WTC11 (cell line): ENCODE results near the gene SLC35E3. TPM values are rescaled to one million over a fixed set of nuclear protein-coding genes. Genes with fewer than 3 reads are reported as not detected.

ENCODE experiments used
- ATAC-seq: fragments of 200-7000 bp; cut with Tn5 transposase; 2 replicates; pipeline ENCODE4 v1.10.0; 2021; ENCODE audit warnings: mild to moderate bottlenecking, moderate library complexity
- CTCF ChIA-PET: fragments of 300-600 bp; sonication (Branson Sonifier 250); formaldehyde crosslinking; loops from one replicate; lab custom pipeline; 2021; ENCODE audit warnings: antibody characterized with exemption; lab: Charles Lee
- POLR2A ChIA-PET: fragments of 350-600 bp; sonication (Branson Sonifier 250); formaldehyde crosslinking; loops from one replicate; lab custom pipeline; 2021; ENCODE audit warnings: antibody characterized with exemption; lab: Charles Lee
- DNase-seq: peaks from one replicate; pipeline ENCODE4 v3.0.0; 2021; ENCODE audit warnings: low spot score
- H3K27ac Mint-ChIP-seq: 2 replicates; pipeline ENCODE4 v1.8.0; 2021; ENCODE audit warnings: mixed read lengths
- H3K27me3 Mint-ChIP-seq: 2 replicates; pipeline ENCODE4 v1.8.0; 2021; ENCODE audit warnings: low read depth, mild to moderate bottlenecking, moderate library complexity, mixed read lengths
- H3K36me3 Mint-ChIP-seq: 2 replicates; pipeline ENCODE4 v1.8.0; 2021; ENCODE audit warnings: mixed read lengths
- H3K4me1 Mint-ChIP-seq: 2 replicates; pipeline ENCODE4 v1.8.0; 2022; ENCODE audit warnings: mixed read lengths
- H3K4me3 Mint-ChIP-seq: 2 replicates; pipeline ENCODE4 v1.8.0; 2021; ENCODE audit warnings: mild to moderate bottlenecking, moderate library complexity, mixed read lengths
- H3K9me3 Mint-ChIP-seq: 2 replicates; pipeline ENCODE4 v1.8.0; 2021; ENCODE audit warnings: mixed read lengths
- ERG ChIP-seq: fragments of 250-450 bp; sonication (Bioruptor Pico); IDR thresholded peaks from 2 replicates; pipeline ENCODE4 v1.8.0; 2021; ENCODE audit warnings: mild to moderate bottlenecking
- ESRRA ChIP-seq: sonication (generic); formaldehyde crosslinking; IDR thresholded peaks from 2 replicates; pipeline ENCODE4 v1.8.1; 2022; ENCODE audit warnings: mild to moderate bottlenecking, missing genetic modification reagents, borderline replicate concordance
- FOXP1 ChIP-seq: sonication (generic); formaldehyde crosslinking; IDR thresholded peaks from 2 replicates; pipeline ENCODE4 v1.8.0; 2022; ENCODE audit warnings: missing genetic modification reagents, mild to moderate bottlenecking, moderate library complexity, borderline replicate concordance
- GABPB1 ChIP-seq: sonication (generic); formaldehyde crosslinking; IDR thresholded peaks from 2 replicates; pipeline ENCODE4 v1.8.1; 2023; ENCODE audit warnings: mild to moderate bottlenecking, missing genetic modification reagents
- STAT6 ChIP-seq: sonication (generic); formaldehyde crosslinking; conservative IDR thresholded peaks from 2 replicates; pipeline ENCODE4 v1.8.1; 2023; ENCODE audit warnings: mild to moderate bottlenecking, low read depth, missing genetic modification reagents, moderate library complexity
- TEAD1 ChIP-seq: sonication (generic); formaldehyde crosslinking; IDR thresholded peaks from 2 replicates; pipeline ENCODE4 v1.8.0; 2022; ENCODE audit warnings: mild to moderate bottlenecking, missing genetic modification reagents
- TEAD4 ChIP-seq: sonication (generic); formaldehyde crosslinking; IDR thresholded peaks from 2 replicates; pipeline ENCODE4 v1.8.0; 2022; ENCODE audit warnings: mild to moderate bottlenecking, missing genetic modification reagents
- USF2 ChIP-seq: sonication (generic); formaldehyde crosslinking; IDR thresholded peaks from 2 replicates; pipeline ENCODE4 v1.8.1; 2023; ENCODE audit warnings: mild to moderate bottlenecking, missing genetic modification reagents, moderate library complexity
- ZNF512 ChIP-seq: sonication (generic); formaldehyde crosslinking; IDR thresholded peaks from 2 replicates; pipeline ENCODE4 v1.8.1; 2022; ENCODE audit warnings: missing genetic modification reagents, borderline replicate concordance
- ZSCAN18 ChIP-seq: fragments of 250-450 bp; sonication (Bioruptor Pico); IDR thresholded peaks from 2 replicates; pipeline ENCODE4 v2.1.2; 2022; ENCODE audit warnings: mild to moderate bottlenecking, moderate library complexity
- total RNA-seq: library from RNA; stranded (reverse); gene quantifications from 3 replicates; pipeline ENCODE4 v1.2.3, GENCODE V29; 2021
- TF ChIP-seq, protein P1 (sequence below): sonication (generic); formaldehyde crosslinking; IDR thresholded peaks from 2 replicates; pipeline ENCODE4 v1.8.1; 2023; ENCODE audit warnings: mild to moderate bottlenecking, missing genetic modification reagents, borderline replicate concordance
- TF ChIP-seq, protein P2 (sequence below): sonication (generic); formaldehyde crosslinking; IDR thresholded peaks from 2 replicates; pipeline ENCODE4 v1.8.0; 2022; ENCODE audit warnings: mild to moderate bottlenecking, missing genetic modification reagents
- TF ChIP-seq, protein P3 (sequence below): sonication (generic); formaldehyde crosslinking; IDR thresholded peaks from 2 replicates; pipeline ENCODE4 v1.8.1; 2022; ENCODE audit warnings: low read depth, mild to moderate bottlenecking, moderate library complexity, missing genetic modification reagents, borderline replicate concordance
- TF ChIP-seq, protein P4 (sequence below): fragments of 250-450 bp; sonication (Bioruptor Pico); conservative IDR thresholded peaks from 2 replicates; pipeline ENCODE4 v1.9.0; 2021; ENCODE audit warnings: mild to moderate bottlenecking

The SLC35E3 gene
- total RNA-seq, 1 experiment from 2014 or later = 11.3 TPM

GRCh38 chr12:68804657-68805591 lies 58.9 kb downstream of the SLC35E3 start:
- TF ChIP-seq GABPB1 (CRISPR knock-in tag) (peak; percentile 64; the same call in 1 of the 2 replicates), USF2 (no peak)
- ChIA-PET POLR2A (no interaction called here), CTCF (no interaction called here)
- Mint-ChIP-seq H3K4me1 (peaks cover 35% of the 10 kb centered on the region), H3K36me3 (peaks cover 13% of the 10 kb centered on the region), H3K4me3 (peak overlapping the region; percentile 86), H3K27me3 (no peaks in the 10 kb centered on the region), H3K9me3 (no peaks in the 10 kb centered on the region), H3K27ac (peak overlapping the region; percentile 42; the same call in 1 of the 2 replicates)
- DNase-seq (peak; percentile 52), ATAC-seq (peak; percentile 9)

DNA sequence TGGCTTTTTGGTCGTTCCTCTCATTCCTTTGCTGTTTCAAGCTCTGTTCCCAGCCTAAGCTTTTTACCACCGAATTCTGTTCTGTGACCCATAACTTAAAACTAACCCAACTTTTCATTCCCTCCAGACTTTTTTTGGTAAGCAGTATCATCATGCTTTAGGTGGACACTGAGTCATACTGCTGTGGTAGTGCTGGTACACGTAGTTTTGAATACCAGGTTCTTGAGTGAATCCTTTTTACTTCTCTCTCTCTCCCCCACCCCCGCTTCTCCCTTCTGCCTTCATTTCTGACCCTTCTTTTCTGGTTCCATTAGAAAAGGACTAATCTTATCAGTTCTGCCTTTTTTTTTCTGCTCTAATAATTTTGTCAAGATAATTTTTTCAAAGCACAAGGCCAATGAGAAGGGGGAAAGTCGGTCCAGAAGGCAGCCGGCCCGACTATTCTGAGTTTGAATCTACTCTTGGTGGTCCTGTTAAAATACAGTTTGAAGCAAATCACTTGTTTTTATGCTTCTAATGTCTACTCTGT lies 59.7 kb downstream of the SLC35E3 start:
- Mint-ChIP-seq H3K36me3 (peaks cover 15% of the 10 kb centered on the region), H3K9me3 (no peaks in the 10 kb centered on the region), H3K27me3 (no peaks in the 10 kb centered on the region), H3K4me1 (peaks cover 36% of the 10 kb centered on the region), H3K4me3 (peak overlapping the region; percentile 86), H3K27ac (no peak overlapping the region; the same call in 1 of the 2 replicates)
- ChIA-PET CTCF (no interaction called here), POLR2A (no interaction called here)
- DNase-seq (no peak), ATAC-seq (no peak)
- TF ChIP-seq TEAD1 (CRISPR knock-in tag) = no peak
- no peak for TF ChIP-seq ERG
- no peak for TF ChIP-seq FOXP1 (CRISPR knock-in tag)
- TF ChIP-seq, protein P1, sequence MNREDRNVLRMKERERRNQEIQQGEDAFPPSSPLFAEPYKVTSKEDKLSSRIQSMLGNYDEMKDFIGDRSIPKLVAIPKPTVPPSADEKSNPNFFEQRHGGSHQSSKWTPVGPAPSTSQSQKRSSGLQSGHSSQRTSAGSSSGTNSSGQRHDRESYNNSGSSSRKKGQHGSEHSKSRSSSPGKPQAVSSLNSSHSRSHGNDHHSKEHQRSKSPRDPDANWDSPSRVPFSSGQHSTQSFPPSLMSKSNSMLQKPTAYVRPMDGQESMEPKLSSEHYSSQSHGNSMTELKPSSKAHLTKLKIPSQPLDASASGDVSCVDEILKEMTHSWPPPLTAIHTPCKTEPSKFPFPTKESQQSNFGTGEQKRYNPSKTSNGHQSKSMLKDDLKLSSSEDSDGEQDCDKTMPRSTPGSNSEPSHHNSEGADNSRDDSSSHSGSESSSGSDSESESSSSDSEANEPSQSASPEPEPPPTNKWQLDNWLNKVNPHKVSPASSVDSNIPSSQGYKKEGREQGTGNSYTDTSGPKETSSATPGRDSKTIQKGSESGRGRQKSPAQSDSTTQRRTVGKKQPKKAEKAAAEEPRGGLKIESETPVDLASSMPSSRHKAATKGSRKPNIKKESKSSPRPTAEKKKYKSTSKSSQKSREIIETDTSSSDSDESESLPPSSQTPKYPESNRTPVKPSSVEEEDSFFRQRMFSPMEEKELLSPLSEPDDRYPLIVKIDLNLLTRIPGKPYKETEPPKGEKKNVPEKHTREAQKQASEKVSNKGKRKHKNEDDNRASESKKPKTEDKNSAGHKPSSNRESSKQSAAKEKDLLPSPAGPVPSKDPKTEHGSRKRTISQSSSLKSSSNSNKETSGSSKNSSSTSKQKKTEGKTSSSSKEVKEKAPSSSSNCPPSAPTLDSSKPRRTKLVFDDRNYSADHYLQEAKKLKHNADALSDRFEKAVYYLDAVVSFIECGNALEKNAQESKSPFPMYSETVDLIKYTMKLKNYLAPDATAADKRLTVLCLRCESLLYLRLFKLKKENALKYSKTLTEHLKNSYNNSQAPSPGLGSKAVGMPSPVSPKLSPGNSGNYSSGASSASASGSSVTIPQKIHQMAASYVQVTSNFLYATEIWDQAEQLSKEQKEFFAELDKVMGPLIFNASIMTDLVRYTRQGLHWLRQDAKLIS (CRISPR knock-in tag) = no peak
- TF ChIP-seq, protein P2, sequence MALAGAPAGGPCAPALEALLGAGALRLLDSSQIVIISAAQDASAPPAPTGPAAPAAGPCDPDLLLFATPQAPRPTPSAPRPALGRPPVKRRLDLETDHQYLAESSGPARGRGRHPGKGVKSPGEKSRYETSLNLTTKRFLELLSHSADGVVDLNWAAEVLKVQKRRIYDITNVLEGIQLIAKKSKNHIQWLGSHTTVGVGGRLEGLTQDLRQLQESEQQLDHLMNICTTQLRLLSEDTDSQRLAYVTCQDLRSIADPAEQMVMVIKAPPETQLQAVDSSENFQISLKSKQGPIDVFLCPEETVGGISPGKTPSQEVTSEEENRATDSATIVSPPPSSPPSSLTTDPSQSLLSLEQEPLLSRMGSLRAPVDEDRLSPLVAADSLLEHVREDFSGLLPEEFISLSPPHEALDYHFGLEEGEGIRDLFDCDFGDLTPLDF (CRISPR knock-in tag) = no peak
- no peak for TF ChIP-seq ZSCAN18 (CRISPR knock-in tag)
- no peak for TF ChIP-seq TEAD4
- no peak for TF ChIP-seq STAT6 (CRISPR knock-in tag)
- TF ChIP-seq ESRRA (CRISPR knock-in tag) = no peak
- TF ChIP-seq, protein P3, sequence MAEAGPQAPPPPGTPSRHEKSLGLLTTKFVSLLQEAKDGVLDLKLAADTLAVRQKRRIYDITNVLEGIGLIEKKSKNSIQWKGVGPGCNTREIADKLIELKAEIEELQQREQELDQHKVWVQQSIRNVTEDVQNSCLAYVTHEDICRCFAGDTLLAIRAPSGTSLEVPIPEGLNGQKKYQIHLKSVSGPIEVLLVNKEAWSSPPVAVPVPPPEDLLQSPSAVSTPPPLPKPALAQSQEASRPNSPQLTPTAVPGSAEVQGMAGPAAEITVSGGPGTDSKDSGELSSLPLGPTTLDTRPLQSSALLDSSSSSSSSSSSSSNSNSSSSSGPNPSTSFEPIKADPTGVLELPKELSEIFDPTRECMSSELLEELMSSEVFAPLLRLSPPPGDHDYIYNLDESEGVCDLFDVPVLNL (CRISPR knock-in tag) = no peak
- TF ChIP-seq, protein P4, sequence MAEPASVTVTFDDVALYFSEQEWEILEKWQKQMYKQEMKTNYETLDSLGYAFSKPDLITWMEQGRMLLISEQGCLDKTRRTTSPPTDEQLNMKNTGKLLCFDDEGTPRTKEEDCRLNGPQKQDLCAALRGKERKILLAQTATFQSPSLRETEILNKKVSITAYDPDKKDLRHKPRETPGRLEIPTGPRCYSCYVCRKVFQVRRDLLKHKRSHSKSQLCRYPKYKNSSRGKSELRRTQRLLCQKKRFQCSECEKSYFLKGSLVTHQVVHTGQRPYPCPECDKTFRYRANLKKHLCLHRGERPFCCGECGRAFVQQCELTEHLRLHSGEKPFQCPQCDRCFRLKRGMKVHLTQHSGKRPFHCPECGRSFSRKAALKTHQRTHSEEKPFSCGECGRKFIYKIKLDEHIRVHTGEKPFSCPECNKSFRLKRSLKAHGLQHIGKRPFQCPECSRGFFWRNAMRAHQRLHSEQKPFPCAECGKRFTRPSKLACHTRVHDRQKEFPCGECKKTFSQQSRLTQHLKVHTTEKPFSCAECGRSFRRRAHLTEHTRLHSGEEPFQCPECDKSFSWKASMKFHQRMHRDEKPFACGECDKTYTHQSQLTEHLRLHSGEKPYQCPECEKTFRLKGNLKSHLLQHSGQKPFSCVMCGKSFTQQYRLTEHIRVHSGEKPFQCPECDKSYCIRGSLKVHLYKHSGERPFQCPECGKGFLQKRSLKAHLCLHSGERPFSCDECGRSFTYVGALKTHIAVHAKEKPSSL (CRISPR knock-in tag) = no peak
- no peak for TF ChIP-seq ZNF512 (CRISPR knock-in tag)
